Testis (tissue), 3 donors: Measurements from ENCODE around the gene SPATA4. TPM values are rescaled to one million over a fixed set of nuclear protein-coding genes. Genes with fewer than 3 reads are reported as not detected.

Experiments
- DNase-seq: peaks from one replicate; pipeline ENCODE4 v3.0.0-alpha.2; 2019
- H3K27ac ChIP-seq, 2 donors: fragments of 200-600 bp; sonication (generic); one replicate each; pipeline ENCODE4 v1.5.1; 2019
- H3K27me3 ChIP-seq: fragments of 200-600 bp; sonication (generic); one replicate; pipeline ENCODE4 v1.5.1; 2019
- H3K36me3 ChIP-seq: fragments of 200-600 bp; sonication (generic); one replicate; pipeline ENCODE4 v1.5.1; 2017; ENCODE audit warnings: low read depth; ENCODE audit errors: missing control alignments
- H3K4me1 ChIP-seq: fragments of 200-600 bp; sonication (generic); one replicate; pipeline ENCODE4 v1.5.1; 2019
- H3K4me3 ChIP-seq, 2 donors: fragments of 200-600 bp; sonication (generic); one replicate each; pipeline ENCODE4 v1.5.1; 2017 to 2019
- H3K9me3 ChIP-seq: fragments of 200-600 bp; sonication (generic); one replicate; pipeline ENCODE4 v1.5.1; 2017
- POLR2A ChIP-seq: fragments of 450-650 bp; IDR thresholded peaks from one replicate; pipeline ENCODE4 v1.6.1; 2017; ENCODE audit warnings: antibody characterized with exemption, mild to moderate bottlenecking, moderate library complexity
- WGBS, 2 donors: methylation state at CpG; one replicate each; pipeline ENCODE4 v1.1.5; 2018; 5-methylcytosine and 5-hydroxymethylcytosine counted together
- intact Hi-C: fragments of 100-400 bp; cut with DNase I; formaldehyde crosslinking; loops from one replicate; pipeline ENCODE4 v1.15.1; 2023; ENCODE audit warnings: low total_unique reads
- polyA plus RNA-seq: library from polyadenylated mRNA; stranded (reverse); fragments of 350-450 nt; fragmentation: Illumina TruSeq; extraction: RNeasy Lipid Tissue Mini Kit (QIAGEN cat#74804); gene quantifications from one replicate; pipeline ENCODE4 v1.2.3, GENCODE V29; 2014; ENCODE audit warnings: low read depth, low replicate concordance; ENCODE audit not compliant: insufficient read depth
- total RNA-seq, 2 donors: library from RNA; depleted of rRNA; stranded (reverse); fragments of >200 nt; gene quantifications; one replicate each; pipeline ENCODE4 v1.2.3, GENCODE V29; 2016
- TF ChIP-seq, protein P1 (sequence below), 3 experiments: fragments of 450-650 bp in 2 of 3; fragments of 200-600 bp in 1 of 3; sonication (generic) in 1 of 3; IDR thresholded peaks; one replicate each; pipeline ENCODE4 v1.5.1; 2016 to 2019; ENCODE audit warnings: antibody characterized with exemption in 3 of 3, mild to moderate bottlenecking in 2 of 3, moderate library complexity in 1 of 3

SPATA4 gene
- total and polyA plus RNA-seq, 3 donors from 2014 or later: 61.5 to 340 (median 88.7) TPM

DNA sequence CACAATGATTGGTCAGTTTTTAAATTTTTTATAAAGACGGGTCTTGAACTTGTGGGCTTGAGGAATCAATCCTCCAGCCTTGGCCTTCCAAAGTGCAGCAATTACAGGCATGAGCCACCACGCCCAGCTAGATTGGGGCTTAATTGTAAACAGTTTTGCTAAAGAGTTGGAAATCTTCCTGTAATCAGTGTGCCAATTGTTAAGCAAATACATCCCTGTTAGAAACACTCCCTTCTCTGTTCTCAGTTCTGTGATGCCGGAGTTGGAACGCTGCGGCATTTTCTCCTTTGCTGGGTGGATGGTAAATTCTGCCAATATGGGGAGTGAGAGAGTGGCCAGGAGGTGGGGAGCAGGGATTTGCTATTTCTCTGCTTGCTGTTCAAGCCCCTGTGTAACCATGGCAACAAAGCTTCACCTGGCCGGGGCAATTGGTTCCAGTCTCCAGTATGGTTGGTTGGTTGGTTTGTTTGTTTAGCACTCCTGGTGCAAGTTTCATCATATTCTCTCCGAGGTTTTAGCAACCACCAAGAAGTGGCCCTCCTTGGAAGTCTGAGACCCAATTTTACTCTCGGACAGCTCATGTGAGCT is 3.0 kb upstream of the SPATA4 start:
- intact Hi-C loops: no loop called here

DNA sequence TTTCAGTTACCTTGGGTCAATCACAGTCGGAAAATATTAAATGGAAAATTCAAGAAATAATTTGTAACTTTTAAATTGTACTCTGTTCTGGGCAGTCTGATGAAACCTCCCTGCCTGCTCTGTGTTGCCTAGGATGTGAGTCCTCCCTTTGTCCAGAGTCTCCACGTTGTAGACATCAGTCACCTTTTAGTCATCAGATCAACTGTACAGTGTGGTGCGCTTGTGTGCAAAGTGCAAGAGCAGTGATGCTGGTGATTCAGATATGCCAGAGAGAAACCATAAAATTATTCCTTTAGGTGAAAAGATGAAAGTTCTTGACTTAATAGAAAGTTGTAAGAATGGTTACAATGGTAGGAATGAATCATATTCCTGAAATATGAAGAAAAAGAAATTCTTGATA is 1.4 kb downstream of the SPATA4 start:
- no peak overlapping the region for H3K4me3 ChIP-seq
- intact Hi-C loops: no loop called here
- 57 to 61% methylated on average over 3 of the region's 3 CpGs for WGBS, 2 donors

More for the DNA sequence above, 3.0 kb upstream of the SPATA4 start:
- no peak for DNase-seq
- no peak overlapping the region for H3K27ac ChIP-seq
- no peaks in the 10 kb centered on the region for H3K9me3 ChIP-seq
- no peak for TF ChIP-seq POLR2A
- TF ChIP-seq, protein P1, sequence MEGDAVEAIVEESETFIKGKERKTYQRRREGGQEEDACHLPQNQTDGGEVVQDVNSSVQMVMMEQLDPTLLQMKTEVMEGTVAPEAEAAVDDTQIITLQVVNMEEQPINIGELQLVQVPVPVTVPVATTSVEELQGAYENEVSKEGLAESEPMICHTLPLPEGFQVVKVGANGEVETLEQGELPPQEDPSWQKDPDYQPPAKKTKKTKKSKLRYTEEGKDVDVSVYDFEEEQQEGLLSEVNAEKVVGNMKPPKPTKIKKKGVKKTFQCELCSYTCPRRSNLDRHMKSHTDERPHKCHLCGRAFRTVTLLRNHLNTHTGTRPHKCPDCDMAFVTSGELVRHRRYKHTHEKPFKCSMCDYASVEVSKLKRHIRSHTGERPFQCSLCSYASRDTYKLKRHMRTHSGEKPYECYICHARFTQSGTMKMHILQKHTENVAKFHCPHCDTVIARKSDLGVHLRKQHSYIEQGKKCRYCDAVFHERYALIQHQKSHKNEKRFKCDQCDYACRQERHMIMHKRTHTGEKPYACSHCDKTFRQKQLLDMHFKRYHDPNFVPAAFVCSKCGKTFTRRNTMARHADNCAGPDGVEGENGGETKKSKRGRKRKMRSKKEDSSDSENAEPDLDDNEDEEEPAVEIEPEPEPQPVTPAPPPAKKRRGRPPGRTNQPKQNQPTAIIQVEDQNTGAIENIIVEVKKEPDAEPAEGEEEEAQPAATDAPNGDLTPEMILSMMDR (IDR thresholded peaks at IDR 0.05): no peak
- no peaks in the 10 kb centered on the region for H3K4me1 ChIP-seq
- WGBS, 2 donors: 73 to 89% methylated on average over 8 of the region's 8 CpGs
- no peaks in the 10 kb centered on the region for H3K27me3 ChIP-seq
- H3K36me3 ChIP-seq: no peaks in the 10 kb centered on the region
- no peak overlapping the region for H3K4me3 ChIP-seq

DNA sequence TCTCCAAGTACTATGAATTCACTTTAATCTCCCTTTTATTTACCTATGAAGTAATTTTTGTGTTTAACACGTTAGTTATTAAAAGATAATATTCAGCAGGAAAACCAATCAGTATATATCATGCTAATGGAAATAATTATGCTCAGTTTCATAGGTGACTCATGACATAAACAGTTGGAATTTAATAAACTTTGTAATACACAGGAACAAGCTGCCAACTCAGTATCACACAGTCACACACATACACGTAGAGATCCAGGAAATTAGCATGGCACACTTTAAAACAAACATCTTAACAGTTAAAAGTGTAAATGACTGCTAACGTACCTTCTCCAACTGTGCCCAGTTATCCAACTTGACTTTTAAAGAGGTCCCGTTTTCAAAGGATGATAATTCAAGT is 2.3 kb downstream of the SPATA4 start:
- DNase-seq: no peak
- H3K4me1 ChIP-seq: no peaks in the 10 kb centered on the region
- no peak overlapping the region for H3K27ac ChIP-seq
- 50% methylated on average over 4 of the region's 4 CpGs for WGBS, 2 donors
- no peak overlapping the region for H3K4me3 ChIP-seq
- H3K9me3 ChIP-seq: no peaks in the 10 kb centered on the region
- H3K36me3 ChIP-seq: no peaks in the 10 kb centered on the region
- intact Hi-C loops: no loop called here
- TF ChIP-seq POLR2A: no peak
- TF ChIP-seq, protein P1 (IDR thresholded peaks at IDR 0.05): no peak
- H3K27me3 ChIP-seq: no peaks in the 10 kb centered on the region

More for the DNA sequence above, 1.4 kb downstream of the SPATA4 start:
- Histone ChIP-seq H3K4me1 (no peaks in the 10 kb centered on the region), H3K27ac (no peak overlapping the region), H3K36me3 (no peaks in the 10 kb centered on the region), H3K27me3 (no peaks in the 10 kb centered on the region), H3K9me3 (no peaks in the 10 kb centered on the region)
- no peak for TF ChIP-seq POLR2A
- TF ChIP-seq, protein P1 (IDR thresholded peaks at IDR 0.05): no peak
- no peak for DNase-seq

DNA sequence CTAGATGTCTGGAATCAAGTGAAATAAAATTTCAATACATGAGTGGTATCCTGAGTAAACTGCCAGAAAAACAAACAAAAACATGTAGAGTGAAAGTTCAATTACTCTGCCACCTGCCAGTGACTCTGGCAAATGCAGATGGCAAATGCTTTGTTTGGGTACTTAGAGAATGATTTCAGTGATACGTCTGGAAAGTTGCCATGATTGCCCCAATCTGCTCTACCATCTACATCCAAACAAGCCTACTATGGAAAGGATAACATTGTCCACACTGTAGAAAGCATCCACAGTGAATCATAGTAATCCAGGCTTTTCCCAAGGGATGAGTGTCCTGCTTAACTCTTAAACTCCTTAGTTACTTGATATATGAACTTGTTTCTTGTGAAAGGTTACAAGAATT is 3.4 kb downstream of the SPATA4 start:
- DNase-seq: no peak
- intact Hi-C loops: no loop called here
- H3K4me1 ChIP-seq: no peaks in the 10 kb centered on the region
- H3K4me3 ChIP-seq: no peak overlapping the region
- H3K36me3 ChIP-seq: no peaks in the 10 kb centered on the region
- no peak overlapping the region for H3K27ac ChIP-seq
- TF ChIP-seq, protein P1 (IDR thresholded peaks at IDR 0.05): no peak
- TF ChIP-seq POLR2A: no peak
- WGBS, 2 donors: 36 to 61% methylated on average over 1 of the region's 1 CpG
- no peaks in the 10 kb centered on the region for H3K9me3 ChIP-seq
- H3K27me3 ChIP-seq: no peaks in the 10 kb centered on the region
